DOHH2 (cell line): ENCODE data around the gene TUT1.

Experiments
- H3F3A ChIP-seq: fragments of 200-600 bp; sonication (generic), shearing (Covaris generic); 2 replicates; pipeline ENCODE4 v1.6.0; 2016; ENCODE audit warnings: antibody characterized with exemption, mild to moderate bottlenecking; ENCODE audit not compliant: control insufficient read depth, insufficient read depth
- H3K27ac ChIP-seq: fragments of 200-600 bp; sonication (generic); 2 replicates; pipeline ENCODE4 v1.5.1; 2014; ENCODE audit warnings: low read depth, mild to moderate bottlenecking, low read length, moderate library complexity
- H3K27me3 ChIP-seq: fragments of 200-600 bp; sonication (generic); 2 replicates; pipeline ENCODE4 v1.6.1; 2014; ENCODE audit warnings: mild to moderate bottlenecking, low read length, mixed read lengths; ENCODE audit not compliant: control insufficient read depth
- H3K36me3 ChIP-seq: fragments of 200-600 bp; sonication (generic); 2 replicates; pipeline ENCODE4 v1.6.1; 2014; ENCODE audit warnings: mild to moderate bottlenecking, low read length, moderate library complexity, mixed read lengths; ENCODE audit not compliant: control insufficient read depth
- H3K4me1 ChIP-seq: fragments of 200-600 bp; sonication (generic); 2 replicates; pipeline ENCODE4 v1.6.1; 2014; ENCODE audit warnings: mild to moderate bottlenecking, low read length, mixed read lengths; ENCODE audit not compliant: control insufficient read depth
- H3K4me2 ChIP-seq: fragments of 200-600 bp; sonication (generic); 2 replicates; pipeline ENCODE4 v1.6.0; 2014; ENCODE audit warnings: mild to moderate bottlenecking, low read length, moderate library complexity
- H3K4me3 ChIP-seq: fragments of 200-600 bp; sonication (generic); 2 replicates; pipeline ENCODE4 v1.5.1; 2014; ENCODE audit warnings: mild to moderate bottlenecking, low read length, mixed read lengths
- H3K79me2 ChIP-seq: fragments of 200-600 bp; sonication (generic); 2 replicates; pipeline ENCODE4 v1.6.1; 2014; ENCODE audit warnings: mild to moderate bottlenecking, low read length, mixed read lengths; ENCODE audit not compliant: control insufficient read depth
- H3K9me2 ChIP-seq: fragments of 200-600 bp; sonication (generic); replicated peaks from 2 replicates; pipeline ENCODE4 v1.6.1; 2014; ENCODE audit warnings: mild to moderate bottlenecking, low read length, mixed read lengths; ENCODE audit not compliant: control insufficient read depth
- H3K9me3 ChIP-seq: fragments of 200-600 bp; sonication (generic); 2 replicates; pipeline ENCODE4 v1.6.1; 2014; ENCODE audit warnings: antibody characterized with exemption, low read length, mixed read lengths; ENCODE audit not compliant: control insufficient read depth, insufficient read depth
- H4K20me1 ChIP-seq: fragments of 200-600 bp; sonication (generic); 2 replicates; pipeline ENCODE4 v1.6.0; 2014; ENCODE audit warnings: low read depth, mild to moderate bottlenecking, antibody characterized with exemption, low read length, moderate library complexity; ENCODE audit not compliant: control insufficient read depth, insufficient read depth
- CTCF ChIP-seq: fragments of 200-600 bp; sonication (generic); IDR thresholded peaks from one replicate; pipeline ENCODE4 v1.5.1; 2014; ENCODE audit warnings: antibody characterized with exemption, mild to moderate bottlenecking, low read depth, low read length; ENCODE audit not compliant: poor library complexity, severe bottlenecking
- EZH2phosphoT487 ChIP-seq: fragments of 200-600 bp; sonication (generic); IDR thresholded peaks from 2 replicates; pipeline ENCODE4 v1.6.1; 2017; ENCODE audit warnings: borderline replicate concordance, mild to moderate bottlenecking, antibody characterized with exemption, low read length, moderate library complexity, mixed read lengths

TUT1 gene

GRCh38 chr11:62534779-62535545, 56.4 kb downstream of the TUT1 start:
- Histone ChIP-seq H3K27ac (no peak overlapping the region), H3K9me2 (no peaks in the 10 kb centered on the region), H3K27me3 (no peaks in the 10 kb centered on the region), H3K36me3 (no peaks in the 10 kb centered on the region), H3K9me3 (no peaks in the 10 kb centered on the region), H3K79me2 (no peaks in the 10 kb centered on the region), H3K4me2 (no peak overlapping the region), H3K4me3 (no peak overlapping the region), H3K4me1 (no peaks in the 10 kb centered on the region), H3F3A (no peaks in the 10 kb centered on the region), H4K20me1 (no peaks in the 10 kb centered on the region)
- TF ChIP-seq EZH2phosphoT487 (no peak), CTCF (no peak)

- no peaks in the 10 kb centered on the region for H3K4me1 ChIP-seq
- H3K4me3 ChIP-seq, result no peak overlapping the region
- no peaks in the 10 kb centered on the region for H3K9me2 ChIP-seq
- no peaks in the 10 kb centered on the region for H3F3A ChIP-seq
- H3K27ac ChIP-seq, result no peak overlapping the region
- no peaks in the 10 kb centered on the region for H3K9me3 ChIP-seq
- H3K36me3 ChIP-seq, result no peaks in the 10 kb centered on the region
- no peak overlapping the region for H3K4me2 ChIP-seq
- H3K27me3 ChIP-seq, result no peaks in the 10 kb centered on the region
- TF ChIP-seq EZH2phosphoT487, result no peak
- no peak for TF ChIP-seq CTCF
- H4K20me1 ChIP-seq, result no peaks in the 10 kb centered on the region
- H3K79me2 ChIP-seq, result no peaks in the 10 kb centered on the region
Observed at GRCh38 chr11:62532096-62532495, 59.2 kb downstream of the TUT1 start.
